OCI-LY7 (cell line): ENCODE results near the gene ANKRD44. TPM values are rescaled to one million over a fixed set of nuclear protein-coding genes. Genes with fewer than 3 reads are reported as not detected.

Source experiments
- BruUV-seq: library from RNA; stranded (reverse); fragments of 400-500 nt; replicated peaks from 2 replicates; lab custom pipeline; 2021; lab: Mats Ljungman, UMichigan
- CTCF ChIA-PET: fragments of 300-600 bp; sonication (Branson Sonifier 250); formaldehyde crosslinking; loops from one replicate; lab custom pipeline; 2022; ENCODE audit warnings: antibody characterized with exemption; ENCODE audit not compliant: unreplicated experiment; lab: Charles Lee
- POLR2A ChIA-PET: fragments of 300-600 bp; sonication (Branson Sonifier 250); formaldehyde crosslinking; loops from one replicate; lab custom pipeline; 2022; ENCODE audit warnings: antibody characterized with exemption; lab: Charles Lee
- DNase-seq: peaks from one replicate; pipeline ENCODE4 v3.0.0-alpha.2; 2015; ENCODE audit warnings: low spot score
- H2AFZ ChIP-seq: fragments of 200-600 bp; sonication (generic), shearing (Covaris generic); 2 replicates; pipeline ENCODE4 v1.6.1; 2014; ENCODE audit warnings: mild to moderate bottlenecking, antibody characterized with exemption, low read length, moderate library complexity
- H3K27ac ChIP-seq: fragments of 200-600 bp; sonication (generic); 2 replicates; pipeline ENCODE4 v1.5.1; 2014; ENCODE audit warnings: mixed run types, low read depth, mild to moderate bottlenecking, moderate library complexity, low read length, inconsistent platforms; ENCODE audit not compliant: poor library complexity, severe bottlenecking
- H3K36me3 ChIP-seq: fragments of 200-600 bp; sonication (generic); 2 replicates; pipeline ENCODE4 v1.6.1; 2014; ENCODE audit warnings: mild to moderate bottlenecking, antibody characterized with exemption, low read length, moderate library complexity, mixed read lengths; ENCODE audit not compliant: insufficient read depth
- H3K4me1 ChIP-seq: fragments of 200-600 bp; sonication (generic); 2 replicates; pipeline ENCODE4 v1.5.1; 2014; ENCODE audit warnings: mild to moderate bottlenecking, low read length; ENCODE audit not compliant: insufficient read depth, poor library complexity, severe bottlenecking
- H3K4me2 ChIP-seq: fragments of 200-600 bp; sonication (generic); 2 replicates; pipeline ENCODE4 v1.6.1; 2014; ENCODE audit warnings: mild to moderate bottlenecking, low read length
- H3K4me3 ChIP-seq: fragments of 200-600 bp; sonication (generic); 2 replicates; pipeline ENCODE4 v1.5.1; 2014; ENCODE audit warnings: mild to moderate bottlenecking, low read depth, low read length; ENCODE audit not compliant: poor library complexity, severe bottlenecking
- H3K79me2 ChIP-seq: fragments of 200-600 bp; sonication (generic); 2 replicates; pipeline ENCODE4 v1.6.1; 2016; ENCODE audit warnings: low read depth, mild to moderate bottlenecking, low read length, moderate library complexity, mixed read lengths; ENCODE audit not compliant: insufficient read depth
- H3K9me2 ChIP-seq: fragments of 200-600 bp; sonication (generic); 2 replicates; pipeline ENCODE4 v1.6.1; 2016; ENCODE audit warnings: mild to moderate bottlenecking, low read length, mixed read lengths; ENCODE audit not compliant: insufficient read depth
- H3K9me3 ChIP-seq: fragments of 200-600 bp; sonication (generic); 2 replicates; pipeline ENCODE4 v1.6.1; 2014; ENCODE audit warnings: mild to moderate bottlenecking, mixed run types, low read length, mixed read lengths
- H4K20me1 ChIP-seq: fragments of 200-600 bp; sonication (generic); 2 replicates; pipeline ENCODE4 v1.6.1; 2014; ENCODE audit warnings: mild to moderate bottlenecking, antibody characterized with exemption, low read length, moderate library complexity, mixed read lengths; ENCODE audit not compliant: insufficient read depth
- EZH2phosphoT487 ChIP-seq: fragments of 200-600 bp; sonication (generic); IDR thresholded peaks from 2 replicates; pipeline ENCODE4 v1.6.1; 2018; ENCODE audit warnings: low read depth, borderline replicate concordance, mild to moderate bottlenecking, mixed run types, antibody characterized with exemption, low read length, moderate library complexity, mixed read lengths
- intact Hi-C: fragments of 100-400 bp; cut with micrococcal nuclease; formaldehyde crosslinking; loops from one replicate; pipeline ENCODE4 v1.10.0; 2022; ENCODE audit not compliant: unreplicated experiment
- total RNA-seq, 2 experiments: library from RNA; depleted of rRNA in 1 of 2; stranded (reverse); fragments of >200 nt in 1 of 2; shearing (Covaris generic) in 1 of 2; gene quantifications; 2 replicates each; pipeline ENCODE4 v1.2.3, GENCODE V29; 2014 to 2022
- TF ChIP-seq, protein P1 (sequence below): fragments of 200-600 bp; sonication (generic); conservative IDR thresholded peaks from 2 replicates; pipeline ENCODE4 v1.5.1; 2014; ENCODE audit warnings: mild to moderate bottlenecking, antibody characterized with exemption, low read length, moderate library complexity, mixed read lengths

ANKRD44 gene
- total RNA-seq, 2 experiments from 2014 or later = 69.4 to 73.7 TPM

DNA sequence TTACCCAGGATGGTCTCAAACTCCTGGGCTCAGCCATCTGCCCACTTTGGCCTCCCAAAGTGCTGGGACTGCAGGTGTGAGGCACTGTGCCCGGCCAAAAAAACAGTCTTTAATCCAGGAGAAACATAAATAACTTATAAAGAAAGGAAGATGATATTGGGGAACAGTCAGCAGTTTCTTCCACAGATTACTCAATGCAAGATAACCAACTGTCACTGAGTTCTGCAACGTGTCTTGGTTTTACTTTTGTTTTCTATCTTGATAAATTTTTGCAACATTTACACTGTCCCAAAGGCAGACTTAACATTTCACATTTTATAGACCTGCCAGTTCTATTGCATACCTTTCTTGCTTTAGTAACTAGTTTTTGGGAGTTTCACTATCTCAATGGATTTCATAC is 71.1 kb downstream of the ANKRD44 start:
- no peak for TF ChIP-seq EZH2phosphoT487
- TF ChIP-seq, protein P1, sequence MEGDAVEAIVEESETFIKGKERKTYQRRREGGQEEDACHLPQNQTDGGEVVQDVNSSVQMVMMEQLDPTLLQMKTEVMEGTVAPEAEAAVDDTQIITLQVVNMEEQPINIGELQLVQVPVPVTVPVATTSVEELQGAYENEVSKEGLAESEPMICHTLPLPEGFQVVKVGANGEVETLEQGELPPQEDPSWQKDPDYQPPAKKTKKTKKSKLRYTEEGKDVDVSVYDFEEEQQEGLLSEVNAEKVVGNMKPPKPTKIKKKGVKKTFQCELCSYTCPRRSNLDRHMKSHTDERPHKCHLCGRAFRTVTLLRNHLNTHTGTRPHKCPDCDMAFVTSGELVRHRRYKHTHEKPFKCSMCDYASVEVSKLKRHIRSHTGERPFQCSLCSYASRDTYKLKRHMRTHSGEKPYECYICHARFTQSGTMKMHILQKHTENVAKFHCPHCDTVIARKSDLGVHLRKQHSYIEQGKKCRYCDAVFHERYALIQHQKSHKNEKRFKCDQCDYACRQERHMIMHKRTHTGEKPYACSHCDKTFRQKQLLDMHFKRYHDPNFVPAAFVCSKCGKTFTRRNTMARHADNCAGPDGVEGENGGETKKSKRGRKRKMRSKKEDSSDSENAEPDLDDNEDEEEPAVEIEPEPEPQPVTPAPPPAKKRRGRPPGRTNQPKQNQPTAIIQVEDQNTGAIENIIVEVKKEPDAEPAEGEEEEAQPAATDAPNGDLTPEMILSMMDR = no peak
- BruUV-seq = no TSS peak
- Histone ChIP-seq H3K9me2 (no peaks in the 10 kb centered on the region), H4K20me1 (peaks cover 4% of the 10 kb centered on the region; the same call in 1 of the 2 replicates), H3K4me3 (peak overlapping the region; percentile 47), H3K4me1 (peaks cover 57% of the 10 kb centered on the region), H3K4me2 (peak overlapping the region; percentile 70), H3K27ac (no peak overlapping the region), H3K79me2 (peaks cover 61% of the 10 kb centered on the region), H2AFZ (no peak overlapping the region), H3K9me3 (no peaks in the 10 kb centered on the region), H3K36me3 (no peaks in the 10 kb centered on the region; the same call in 1 of the 2 replicates)
- no peak for DNase-seq
- intact Hi-C loops = no loop called here
- CTCF ChIA-PET = interaction anchor here (0.7 kb wide), 1 partner anchor 12 kb away, joined by 3 read pairs; no protein-coding TSS in a partner anchor
- POLR2A ChIA-PET = interaction anchor here (0.7 to 4.6 kb wide), 6 partner anchors 11 to 62 kb away, joined by 3 to 46 read pairs (median 5); no protein-coding TSS in a partner anchor

DNA sequence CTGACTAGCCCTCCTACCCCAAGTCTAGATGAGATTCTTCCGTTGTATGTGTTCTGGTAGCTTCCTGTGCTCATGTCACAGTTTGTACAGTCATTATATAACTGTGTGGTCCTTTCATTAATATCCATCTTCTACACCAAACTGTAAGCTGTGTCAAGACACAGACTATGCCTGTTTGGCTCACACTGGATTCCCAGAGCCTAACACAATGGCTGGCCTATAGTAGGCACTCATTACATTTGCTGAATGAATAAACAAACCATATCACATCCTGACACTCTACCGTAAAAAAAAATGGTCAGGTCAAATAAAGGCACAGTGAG is 72.6 kb downstream of the ANKRD44 start:
- DNase-seq = no peak
- CTCF ChIA-PET = interaction anchor here (0.6 kb wide), 1 partner anchor 29 kb away, joined by 3 read pairs; no protein-coding TSS in a partner anchor
- no peak overlapping the region for H3K4me2 ChIP-seq
- no peak overlapping the region for H3K4me3 ChIP-seq
- H4K20me1 ChIP-seq = peaks cover 4% of the 10 kb centered on the region; the same call in 1 of the 2 replicates
- no peak overlapping the region for H3K27ac ChIP-seq
- intact Hi-C loops = no loop called here
- TF ChIP-seq, protein P1 = no peak
- no peak for TF ChIP-seq EZH2phosphoT487
- no peaks in the 10 kb centered on the region for H3K9me2 ChIP-seq
- POLR2A ChIA-PET = interaction anchor here (0.6 to 1.7 kb wide), 9 partner anchors 12 to 137 kb away, joined by 3 to 6 read pairs (median 4); no protein-coding TSS in a partner anchor
- H3K79me2 ChIP-seq = peaks cover 63% of the 10 kb centered on the region
- H3K4me1 ChIP-seq = peaks cover 47% of the 10 kb centered on the region
- no TSS peak for BruUV-seq
- H2AFZ ChIP-seq = no peak overlapping the region
- H3K9me3 ChIP-seq = no peaks in the 10 kb centered on the region
- no peaks in the 10 kb centered on the region for H3K36me3 ChIP-seq
